ENCODE results near the gene MTA3. TPM values are rescaled to one million over a fixed set of nuclear protein-coding genes. Genes with fewer than 3 reads are reported as not detected.

The MTA3 gene
- total and polyA plus RNA-seq, 9 of the 15 experiments (the other 6 are each of a cell fraction or from before 2014, with no cell fraction given), result 12.4 to 39.6 (median 23.5) TPM

GRCh38 chr2:42784204-42784880, 215.9 kb downstream of the MTA3 start:
- TF ChIP-seq, protein P1, sequence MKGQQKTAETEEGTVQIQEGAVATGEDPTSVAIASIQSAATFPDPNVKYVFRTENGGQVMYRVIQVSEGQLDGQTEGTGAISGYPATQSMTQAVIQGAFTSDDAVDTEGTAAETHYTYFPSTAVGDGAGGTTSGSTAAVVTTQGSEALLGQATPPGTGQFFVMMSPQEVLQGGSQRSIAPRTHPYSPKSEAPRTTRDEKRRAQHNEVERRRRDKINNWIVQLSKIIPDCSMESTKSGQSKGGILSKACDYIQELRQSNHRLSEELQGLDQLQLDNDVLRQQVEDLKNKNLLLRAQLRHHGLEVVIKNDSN (CRISPR knock-in tag; IDR thresholded peaks at IDR 0.05), result no peak
- 0 out of 2 replicates have a peak, but pooled peaks have one; percentile 8 for TF ChIP-seq TEAD2 (tag; IDR thresholded peaks at IDR 0.05)
- H3K4me1 ChIP-seq (replicated peaks in 1 of 2; ENCODE audit: control insufficient read depth in 2 of 2, insufficient read depth in 2 of 2, low read length in 2 of 2), result peaks cover 0 to 5% of the 10 kb centered on the region in 2 experiments; a peak in 1 of 5 replicates
- no peak for FAIRE-seq
- no peaks in the 10 kb centered on the region for H3K79me2 ChIP-seq (ENCODE audit: control insufficient read depth, insufficient read depth, low read length)
- in situ Hi-C loops (cut with MboI) (loop anchor here (25.0 kb wide), 1 partner anchor 272 kb away; no protein-coding TSS in a partner anchor), intact Hi-C loops (cut with micrococcal nuclease) (no loop called here)
- no peaks in the 10 kb centered on the region for H3K9me3 ChIP-seq (replicated peaks; ENCODE audit: control insufficient read depth, insufficient read depth, low read depth, low read length)
- 43% methylated on average over 4 of the region's 7 CpGs for WGBS (ENCODE audit: insufficient coverage, low coverage, missing lambda C conversion rate)
- DNase-seq (ENCODE audit: extremely low read depth in 1 of 4, low spot score in 3 of 4), result no peak
- no peak for ATAC-seq
- CTCF ChIA-PET (ENCODE audit: low intra/inter-chr PET ratio), result no interaction called here
- H3K9ac ChIP-seq (ENCODE audit: insufficient read depth in 1 of 2, low read depth in 2 of 2, low read length in 2 of 2), result no peak overlapping the region
- POLR2A ChIA-PET, result interaction anchor here (0.7 to 0.8 kb wide), 3 partner anchors 19 to 355 kb away, joined by 3 read pairs; no protein-coding TSS in a partner anchor
- H3K27ac ChIP-seq (ENCODE audit: extremely low read depth, low read depth, low read length), result no peak overlapping the region
- peaks cover 5 to 45% of the 10 kb centered on the region in 2 experiments; a peak in 4 of 5 replicates for H3K27me3 ChIP-seq (ENCODE audit: control insufficient read depth in 2 of 2, insufficient read depth in 2 of 2, low read length in 2 of 2)
- H3K4me3 ChIP-seq, result no peak overlapping the region
- no peaks in the 10 kb centered on the region; the same call in 1 of the 2 replicates for H4K20me1 ChIP-seq (replicated peaks; ENCODE audit: control insufficient read depth, insufficient read depth, low read length)
- H3K9me1 ChIP-seq (ENCODE audit: control insufficient read depth, insufficient read depth, low read length), result no peaks in the 10 kb centered on the region
- no peak overlapping the region for H3K4me2 ChIP-seq (ENCODE audit: insufficient read depth, low read length)
- no TSS peak for BruUV-seq (replicated peaks)
- H2AFZ ChIP-seq (ENCODE audit: low read depth, low read length), result no peak overlapping the region
- H3K36me3 ChIP-seq (ENCODE audit: control insufficient read depth, insufficient read depth, low read length), result no peaks in the 10 kb centered on the region

Data from K562 (cell line).